A549 (cell line): ENCODE results near the gene IL3RA.

ENCODE experiments used
- CTCF ChIP-seq: fragments of >200 bp; sonication (Bioruptor Twin); formaldehyde crosslinking; IDR thresholded peaks from 3 replicates; pipeline ENCODE4 v1.5.1; 2016
- JUNB ChIP-seq: fragments of >200 bp; sonication (Bioruptor Twin); formaldehyde crosslinking; IDR thresholded peaks from 2 replicates; pipeline ENCODE4 v1.6.1; 2016
- KDM5A ChIP-seq: fragments of 200-600 bp; sonication (generic); IDR thresholded peaks from 2 replicates; pipeline ENCODE4 v1.6.1; 2016; ENCODE audit warnings: antibody characterized with exemption, mild to moderate bottlenecking
- POLR2A ChIP-seq: IDR thresholded peaks from 2 replicates; pipeline ENCODE4 v1.6.1; 2012; ENCODE audit warnings: mild to moderate bottlenecking, low read length
- SMC3 ChIP-seq: fragments of >200 bp; sonication (Bioruptor Twin); formaldehyde crosslinking; IDR thresholded peaks from 3 replicates; pipeline ENCODE4 v1.6.1; 2018; ENCODE audit warnings: inconsistent platforms
- ZNF302 ChIP-seq: fragments of 250-450 bp; sonication (Bioruptor Pico); IDR thresholded peaks from 2 replicates; pipeline ENCODE4 v1.9.0; 2021; ENCODE audit warnings: inconsistent platforms, mild to moderate bottlenecking, moderate library complexity
- TF ChIP-seq, protein P1 (sequence below): fragments of 150-350 bp; IDR thresholded peaks from 2 replicates; pipeline ENCODE4 v1.6.1; 2014; ENCODE audit warnings: low read depth, mild to moderate bottlenecking, low read length

DNA sequence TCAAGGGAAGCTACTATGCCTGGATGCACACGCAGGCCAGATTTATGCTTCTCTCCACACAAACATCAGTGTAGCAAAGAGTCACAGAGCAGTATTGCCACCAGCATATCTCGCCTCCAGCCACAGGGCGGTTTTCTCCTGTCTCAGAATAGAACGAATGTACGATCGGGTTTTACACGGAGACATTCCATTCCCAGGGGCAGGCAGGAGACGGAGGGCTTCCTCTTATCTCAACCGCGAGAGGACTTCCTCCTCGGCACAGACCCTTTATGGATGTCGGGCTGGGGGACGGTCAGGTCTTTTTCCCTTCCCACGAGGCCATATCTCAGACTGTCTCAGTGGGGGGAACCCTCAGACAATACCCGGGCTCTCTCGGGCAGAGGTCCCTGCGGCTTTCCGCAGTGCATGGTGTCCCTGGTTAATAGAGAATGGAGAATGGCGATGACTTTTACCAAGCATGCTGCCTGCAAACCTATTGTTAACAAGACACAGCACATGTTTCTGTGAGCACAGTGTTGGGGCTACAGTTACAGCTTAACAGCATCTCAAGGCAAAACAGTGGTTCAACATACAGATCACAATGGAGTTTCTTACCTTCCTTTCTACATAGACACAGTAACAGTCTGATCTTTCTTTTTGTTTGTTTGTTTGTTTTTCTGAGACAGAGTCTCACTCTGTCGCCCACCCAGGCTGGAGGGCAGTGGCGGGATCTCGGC, 43.9 kb upstream of the IL3RA start:
- TF ChIP-seq POLR2A = no peak
- TF ChIP-seq CTCF = no peak
- TF ChIP-seq SMC3 = no peak
- no peak for TF ChIP-seq JUNB
- no peak for TF ChIP-seq ZNF302
- no peak for TF ChIP-seq KDM5A
- TF ChIP-seq, protein P1, sequence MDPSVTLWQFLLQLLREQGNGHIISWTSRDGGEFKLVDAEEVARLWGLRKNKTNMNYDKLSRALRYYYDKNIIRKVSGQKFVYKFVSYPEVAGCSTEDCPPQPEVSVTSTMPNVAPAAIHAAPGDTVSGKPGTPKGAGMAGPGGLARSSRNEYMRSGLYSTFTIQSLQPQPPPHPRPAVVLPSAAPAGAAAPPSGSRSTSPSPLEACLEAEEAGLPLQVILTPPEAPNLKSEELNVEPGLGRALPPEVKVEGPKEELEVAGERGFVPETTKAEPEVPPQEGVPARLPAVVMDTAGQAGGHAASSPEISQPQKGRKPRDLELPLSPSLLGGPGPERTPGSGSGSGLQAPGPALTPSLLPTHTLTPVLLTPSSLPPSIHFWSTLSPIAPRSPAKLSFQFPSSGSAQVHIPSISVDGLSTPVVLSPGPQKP = no peak
